NCI-H187 treated with DMSO at 0.1 percent for 48 hours (cell line): ENCODE data around the gene FBXL15.
A peak's percentile ranks its signal among the peaks of the same experiment; 100 is the strongest.

Experiments used
- DNase-seq: peaks from one replicate; lab custom pipeline; 2025; lab: John Stamatoyannopoulos, UW

FBXL15 gene

DNA sequence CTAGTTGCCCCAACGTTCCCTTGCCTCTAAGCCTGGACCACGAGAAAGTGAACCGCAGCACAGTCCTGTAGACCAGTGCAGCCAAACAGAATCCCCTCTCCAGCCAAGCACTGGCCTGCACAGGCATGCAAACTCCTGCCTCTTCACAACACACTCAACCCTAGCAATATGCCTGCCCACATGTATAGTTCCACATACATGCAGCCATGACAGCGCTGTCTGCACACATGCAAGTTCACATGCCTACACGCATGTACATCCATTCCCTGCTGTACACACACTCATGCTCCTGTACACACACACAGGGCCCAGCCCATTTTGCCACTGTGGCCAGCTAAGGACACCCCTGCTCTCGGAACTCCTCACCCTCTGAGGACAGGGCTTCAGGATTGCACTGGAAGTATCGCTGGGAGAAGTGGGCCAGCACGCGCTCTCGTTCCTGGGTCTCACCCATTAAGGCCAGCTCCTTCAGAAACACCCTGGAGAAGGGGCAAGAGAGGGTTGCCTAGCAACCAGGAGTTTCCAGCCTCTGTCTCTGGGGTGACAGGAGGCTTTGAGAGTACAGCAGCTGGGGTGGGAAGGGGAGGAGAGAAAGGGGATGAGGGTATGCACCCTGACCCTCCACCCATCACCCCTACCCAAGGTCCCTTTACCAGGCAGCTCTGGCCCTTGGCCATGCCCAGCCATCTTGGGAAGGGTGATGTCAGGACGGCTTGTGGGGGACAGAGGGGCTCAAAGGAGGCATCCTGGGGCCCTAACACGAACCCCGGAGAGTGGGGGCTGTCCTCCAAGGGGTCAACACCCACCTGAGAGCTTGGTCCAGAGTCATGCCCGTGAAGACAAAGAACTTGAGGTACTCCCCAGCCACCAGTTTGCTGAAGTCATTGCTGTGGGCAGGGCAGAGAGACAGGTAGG lies 9.0 kb upstream of the FBXL15 start:
- DNase-seq, result no peak

DNA sequence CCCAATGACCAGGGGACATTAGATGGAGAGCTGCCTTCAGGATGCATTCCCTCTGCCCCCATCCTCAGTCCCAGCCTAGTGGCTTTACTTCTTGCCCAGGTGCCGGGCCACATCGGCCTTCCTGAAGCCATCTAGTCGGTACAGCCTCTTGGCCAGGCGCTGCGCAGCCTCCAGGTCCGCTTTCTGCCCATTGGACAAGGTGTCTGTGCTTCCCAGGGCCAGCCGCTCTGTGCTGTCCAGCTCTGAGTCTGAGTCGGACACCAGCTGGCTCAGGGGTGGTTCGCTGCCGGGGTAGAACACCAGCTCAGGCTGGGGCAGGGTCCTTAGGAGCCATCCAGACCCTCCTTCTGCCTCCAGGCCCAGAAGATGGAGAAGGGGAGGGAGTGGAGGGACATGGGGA lies 8.3 kb upstream of the FBXL15 start:
- no peak for DNase-seq

DNA sequence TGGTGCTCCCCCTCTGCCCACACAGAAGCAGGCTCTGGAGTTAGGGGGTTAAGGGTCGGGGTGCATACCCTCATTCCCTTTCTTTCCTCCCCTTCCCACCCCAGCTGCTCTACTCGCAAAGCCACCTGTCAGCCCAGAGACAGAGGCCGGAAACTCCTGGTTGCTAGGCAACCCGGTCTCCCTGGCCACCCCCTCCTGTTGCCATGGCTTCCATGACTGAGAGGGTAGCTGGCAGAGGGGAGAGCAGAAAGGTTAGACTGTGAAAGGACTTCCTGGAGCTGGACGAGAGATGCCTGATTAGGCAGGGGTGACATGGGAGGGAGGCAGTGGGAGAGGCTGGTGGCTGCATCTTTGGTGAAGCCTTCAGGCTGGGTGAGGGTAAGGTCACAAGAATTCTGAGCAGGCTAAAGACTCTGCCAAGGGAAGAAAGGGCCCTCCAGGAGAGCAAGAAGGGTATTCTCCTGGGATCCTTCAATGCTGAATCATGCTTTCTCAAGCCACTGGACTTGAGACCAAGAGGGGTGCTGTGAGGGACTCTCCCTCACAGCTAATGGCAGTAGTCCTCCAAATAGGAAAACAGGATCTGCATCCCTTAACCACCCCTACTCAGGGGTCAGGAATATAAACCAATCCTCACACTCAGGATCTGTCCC lies 7.5 kb upstream of the FBXL15 start:
- DNase-seq, result peak; percentile 8

DNA sequence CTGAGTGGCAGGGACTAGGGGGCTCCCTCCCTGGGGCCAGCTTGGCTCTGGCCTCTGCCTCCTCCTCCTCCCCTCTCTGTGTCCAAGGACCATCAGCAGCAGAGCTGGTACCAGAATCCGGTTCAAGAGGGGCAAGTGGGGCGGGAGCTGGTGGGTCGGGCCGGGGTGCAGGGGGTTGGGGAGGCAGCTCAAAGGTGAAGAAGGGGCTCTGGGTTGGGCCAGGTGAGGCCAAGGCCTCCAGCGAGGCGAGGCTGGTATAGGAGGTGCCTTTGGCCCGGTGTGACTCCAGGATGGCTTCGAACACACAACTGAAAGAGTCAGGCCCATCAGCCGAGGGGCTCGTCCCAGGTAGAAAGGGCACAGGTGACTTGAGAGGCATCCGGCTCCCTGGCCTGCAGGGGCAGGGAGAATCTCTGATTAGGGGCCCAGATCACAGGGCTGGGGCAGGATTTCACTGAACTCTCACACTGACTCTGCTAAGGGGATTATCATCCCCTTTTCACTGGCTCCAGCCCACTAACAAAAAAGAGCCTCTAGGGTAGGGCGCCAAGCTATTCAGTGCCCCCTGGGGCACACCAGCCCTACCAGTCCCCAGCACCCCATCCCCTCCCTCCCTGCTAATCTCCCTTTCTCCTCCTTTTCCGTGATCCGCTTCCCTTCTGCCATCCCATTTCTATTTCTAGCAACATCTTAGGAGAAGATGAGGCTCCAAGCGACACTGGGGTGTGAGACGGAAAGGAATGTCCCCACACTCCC lies 6.7 kb upstream of the FBXL15 start:
- no peak for DNase-seq

DNA sequence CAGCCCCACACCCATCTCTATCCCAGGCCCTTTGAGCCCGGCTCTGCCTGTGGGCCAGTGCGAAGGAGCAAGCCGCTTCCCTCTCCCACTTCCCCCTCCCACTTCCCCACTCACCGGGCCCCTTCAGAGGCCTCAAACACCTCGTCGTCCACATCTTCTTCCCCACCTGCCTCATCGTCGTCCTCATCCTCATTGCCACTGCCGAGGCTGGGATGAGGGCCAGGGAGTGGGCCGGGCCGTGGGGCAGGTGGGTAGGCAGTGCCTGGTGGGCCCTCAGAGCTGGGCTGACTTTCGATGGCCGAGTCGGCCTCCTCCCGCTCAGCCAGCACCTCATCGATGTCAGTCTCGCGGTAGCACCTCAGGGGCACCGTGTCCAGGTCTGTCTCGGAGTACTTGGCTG lies 5.9 kb upstream of the FBXL15 start:
- DNase-seq, result no peak

DNA sequence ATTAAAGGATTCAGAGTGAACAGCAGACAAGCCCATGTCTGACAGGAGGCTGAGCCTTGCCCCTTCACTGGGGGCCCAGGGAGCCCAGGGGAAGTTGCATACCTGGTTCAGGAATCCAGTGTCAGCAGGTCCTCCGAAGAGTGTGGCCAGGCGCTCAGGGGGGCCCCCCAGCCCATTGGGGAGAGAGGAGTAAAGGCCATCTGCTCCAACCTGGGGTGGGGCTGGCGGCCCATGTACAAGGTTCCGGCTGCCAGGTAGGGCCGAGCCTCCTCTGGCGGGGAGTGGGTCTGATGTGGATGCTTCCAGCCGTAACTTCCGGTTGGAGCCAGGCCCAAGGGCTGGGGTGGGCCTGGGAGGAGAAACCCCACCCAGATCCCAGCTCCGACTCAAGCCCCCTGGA lies 4.4 kb upstream of the FBXL15 start:
- DNase-seq, result no peak

DNA sequence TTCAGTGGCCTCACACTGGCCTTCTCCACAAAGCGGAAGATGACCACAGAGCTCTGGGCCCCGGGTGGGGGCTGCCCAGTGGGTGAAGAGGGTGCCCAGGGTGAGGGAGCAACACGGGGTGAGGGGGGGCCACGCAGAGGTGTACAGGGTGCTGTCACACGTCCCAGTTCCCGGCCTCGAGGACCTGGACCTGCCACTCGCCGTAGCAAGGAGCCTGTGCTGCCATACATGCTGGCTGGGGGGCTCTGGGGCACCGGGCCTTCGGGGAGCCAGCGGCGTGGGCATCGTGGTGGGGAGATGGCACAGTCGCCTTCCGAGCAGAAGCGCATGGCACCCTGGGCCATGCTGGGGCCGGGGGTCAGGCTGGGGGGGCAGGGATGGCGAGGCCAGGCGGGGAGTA lies 3.9 kb upstream of the FBXL15 start:
- no peak for DNase-seq

DNA sequence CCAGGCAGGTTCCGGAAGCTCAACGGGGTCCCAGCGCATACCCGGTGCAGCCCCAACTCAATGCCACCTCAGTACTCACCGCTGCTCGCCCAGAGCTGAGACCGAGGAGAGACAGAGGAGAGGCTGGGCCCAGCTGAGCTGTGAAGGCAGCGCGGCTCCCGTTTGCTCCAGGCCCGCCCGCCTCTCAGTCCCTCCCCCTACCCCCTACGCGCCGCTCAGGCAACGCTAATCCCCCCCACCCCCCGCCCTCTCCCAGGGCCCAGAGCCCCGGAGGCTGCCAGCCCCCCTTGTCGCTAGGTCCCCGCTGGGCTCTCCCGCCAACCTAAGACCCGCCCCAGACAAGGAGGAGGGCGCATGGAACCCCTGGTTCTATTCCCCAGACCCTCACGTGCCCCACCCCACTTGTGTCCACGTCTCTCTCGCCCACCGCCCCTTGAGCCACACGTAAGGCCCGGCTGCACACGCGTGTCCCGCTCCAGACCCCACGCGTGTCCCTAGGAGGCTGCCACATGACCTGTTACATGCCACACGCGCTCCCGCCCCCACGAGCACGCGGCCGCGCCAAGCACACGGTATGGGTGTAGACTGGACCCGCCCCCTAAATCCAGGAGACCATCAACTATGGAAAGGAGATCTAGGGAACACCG lies 1.9 kb upstream of the FBXL15 start, which contains the start of gene PSD:
TSS of gene PSD (minus strand) at position 164 of the 647 bp plus-strand sequence. CDS start 1,747 bp downstream, outside the sequence.
- DNase-seq, result no peak

DNA sequence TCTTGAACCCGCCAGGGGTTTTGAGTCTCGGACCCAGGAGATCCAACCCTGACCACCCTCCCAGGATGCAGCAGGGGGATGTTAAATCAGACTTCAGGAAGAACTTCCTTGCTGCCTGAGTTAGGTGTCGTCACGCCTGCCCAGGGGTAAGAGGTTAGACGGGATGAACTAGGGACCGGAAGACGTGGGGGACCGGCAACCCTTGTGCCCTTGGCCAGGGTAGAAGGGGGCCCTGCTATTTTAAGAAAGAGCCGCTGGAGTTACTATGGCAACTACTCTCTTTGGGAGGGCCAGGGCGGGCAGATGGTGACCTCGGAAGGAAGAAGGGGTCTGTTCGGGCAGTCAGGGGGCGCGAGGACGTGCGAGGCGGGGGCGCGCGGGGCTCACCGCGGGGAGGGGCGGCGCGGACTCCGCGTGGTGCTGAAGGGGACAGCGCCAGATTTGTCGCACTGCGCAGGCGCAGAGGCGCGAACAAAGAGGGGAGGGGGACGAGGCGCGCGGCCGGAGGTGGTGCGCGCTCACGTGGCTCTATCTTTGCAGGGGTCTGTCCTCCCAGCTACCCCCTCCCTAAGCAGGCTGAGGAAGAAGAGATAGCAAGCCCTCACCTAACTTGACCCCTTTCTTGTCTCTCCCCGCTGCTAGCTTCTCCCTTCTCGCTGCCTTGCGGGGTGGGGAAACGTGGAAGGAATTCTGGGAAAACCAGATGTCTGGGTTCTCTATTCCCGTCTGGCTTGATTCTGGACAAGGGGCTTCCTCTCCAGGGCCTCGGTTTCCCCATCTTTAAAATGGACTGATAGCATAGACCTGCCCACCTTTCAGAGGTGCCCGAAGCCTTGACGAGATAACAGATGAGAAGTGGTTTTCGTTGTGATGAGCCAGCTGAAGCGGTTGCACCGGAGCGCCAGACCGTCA lies 1.1 kb upstream of the FBXL15 start:
- DNase-seq, result peak; percentile 9

DNA sequence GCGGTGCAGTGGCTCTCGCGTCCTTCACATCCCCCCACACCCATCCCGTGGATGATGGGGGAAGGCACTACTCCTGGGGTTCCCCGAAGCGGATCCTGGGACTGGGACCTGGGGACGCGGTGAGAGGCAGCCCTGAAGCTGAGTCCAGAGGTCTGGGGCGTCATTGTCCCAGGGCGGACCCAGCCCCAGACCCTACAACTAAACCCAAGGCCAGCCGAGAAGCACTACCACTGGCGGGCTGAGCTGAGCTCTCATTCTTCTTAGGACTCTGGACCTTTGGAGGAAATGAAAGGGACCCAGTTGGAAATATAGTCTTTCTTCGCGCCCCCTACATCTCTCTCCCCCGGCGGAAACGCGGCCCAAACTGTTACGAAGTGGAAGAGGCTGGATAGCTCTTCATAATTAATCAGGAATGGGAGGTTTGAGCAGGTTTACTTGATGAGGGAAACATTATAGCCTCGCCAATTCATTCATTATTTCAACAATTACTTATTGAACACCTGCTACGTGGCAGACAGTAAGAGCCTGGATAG lies 389 bp upstream of the FBXL15 start:
- no peak for DNase-seq

DNA sequence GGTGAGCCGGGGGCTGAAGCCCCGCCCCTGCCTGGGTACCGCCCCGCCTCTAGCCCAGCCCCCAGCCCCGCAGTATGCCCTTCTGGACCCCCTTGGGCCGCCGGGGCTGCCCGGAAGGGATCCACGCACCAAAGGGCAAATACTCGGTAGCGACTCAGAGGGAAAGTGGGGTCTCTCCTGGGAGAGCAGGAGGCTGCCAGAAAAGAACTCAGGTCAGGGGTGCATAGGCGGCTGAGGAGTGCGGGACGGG lies 796 bp downstream of the FBXL15 start:
- no peak for DNase-seq

DNA sequence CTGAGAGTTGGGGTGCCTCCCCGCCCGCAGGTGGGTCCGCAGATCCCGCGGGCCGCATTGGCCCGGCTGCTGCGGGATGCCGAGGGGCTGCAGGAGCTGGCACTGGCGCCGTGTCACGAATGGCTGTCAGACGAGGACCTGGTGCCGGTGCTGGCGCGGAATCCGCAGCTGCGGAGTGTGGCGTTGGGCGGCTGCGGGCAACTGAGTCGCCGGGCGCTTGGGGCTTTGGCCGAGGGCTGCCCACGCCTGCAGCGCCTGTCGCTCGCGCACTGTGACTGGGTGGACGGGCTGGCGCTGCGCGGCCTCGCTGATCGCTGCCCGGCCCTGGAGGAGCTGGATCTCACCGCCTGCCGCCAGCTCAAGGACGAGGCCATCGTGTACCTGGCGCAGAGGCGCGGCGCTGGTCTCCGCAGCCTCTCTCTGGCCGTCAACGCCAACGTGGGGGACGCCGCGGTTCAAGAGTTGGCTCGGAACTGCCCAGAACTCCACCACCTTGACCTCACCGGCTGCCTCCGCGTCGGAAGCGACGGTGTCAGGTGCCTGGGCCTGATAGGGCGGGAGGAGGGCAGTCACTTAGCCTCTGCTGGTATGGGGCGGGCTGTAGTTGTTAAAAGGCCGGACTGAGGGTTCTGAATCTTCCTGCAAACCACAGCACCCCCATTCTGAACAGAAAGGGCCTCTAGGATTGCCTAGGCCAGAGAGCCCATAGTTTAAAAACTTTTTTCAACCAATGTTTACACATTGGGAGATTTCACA lies 1.3 kb downstream of the FBXL15 start:
- no peak for DNase-seq

DNA sequence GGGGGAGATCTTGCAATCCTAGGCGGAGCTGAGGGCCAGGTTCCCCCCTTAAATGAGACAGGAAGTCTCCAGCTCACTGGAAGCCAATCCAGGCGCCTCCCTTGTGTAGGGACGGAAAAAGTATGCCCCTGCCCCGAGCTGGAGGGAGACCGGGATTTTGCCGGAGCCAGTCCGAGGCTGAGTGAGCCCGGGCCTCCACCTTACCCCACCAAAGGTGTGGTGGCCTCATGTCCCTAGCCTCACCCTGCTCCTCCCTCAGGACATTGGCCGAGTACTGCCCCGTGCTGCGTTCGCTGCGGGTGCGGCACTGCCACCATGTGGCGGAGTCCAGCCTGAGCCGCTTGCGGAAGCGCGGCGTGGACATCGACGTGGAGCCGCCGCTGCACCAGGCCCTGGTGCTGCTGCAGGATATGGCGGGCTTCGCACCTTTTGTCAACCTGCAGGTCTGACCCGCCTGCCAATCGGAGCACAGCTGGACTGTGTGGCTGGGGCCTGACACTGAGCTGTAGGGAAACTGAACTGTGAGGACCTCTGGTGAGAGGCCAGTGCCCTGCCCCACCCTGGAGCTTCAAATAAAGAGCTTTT lies 2.0 kb downstream of the FBXL15 start:
- DNase-seq, result no peak

DNA sequence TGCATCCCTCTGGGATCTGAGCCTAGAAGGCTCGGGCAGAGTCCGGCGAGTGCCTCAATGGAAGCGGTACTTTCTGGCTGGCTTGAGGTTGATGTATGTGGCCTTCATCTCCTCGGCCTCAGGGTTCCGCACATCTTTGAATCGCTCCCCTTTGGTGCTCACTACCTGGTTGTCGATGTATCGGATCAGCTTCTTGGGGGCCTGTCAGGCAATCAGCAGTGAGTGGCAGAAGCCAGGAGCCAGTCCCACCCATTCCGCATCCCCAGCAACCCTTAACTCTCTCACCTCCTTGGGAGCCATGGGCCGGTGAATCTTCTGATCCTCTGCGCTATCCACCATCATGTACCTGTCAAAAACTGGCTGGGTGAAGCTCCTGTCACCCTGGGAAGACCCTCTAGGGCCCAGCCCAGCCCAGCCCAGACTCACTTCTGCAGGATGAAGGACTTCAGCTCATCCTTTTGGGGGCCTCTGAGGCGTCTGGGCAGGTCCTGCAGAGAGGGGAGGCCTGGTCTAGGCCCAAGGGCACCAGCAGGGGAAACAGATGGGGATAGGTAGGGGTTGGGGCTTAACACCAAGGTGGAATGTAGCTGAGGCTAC lies 2.8 kb downstream of the FBXL15 start:
- DNase-seq, result no peak

DNA sequence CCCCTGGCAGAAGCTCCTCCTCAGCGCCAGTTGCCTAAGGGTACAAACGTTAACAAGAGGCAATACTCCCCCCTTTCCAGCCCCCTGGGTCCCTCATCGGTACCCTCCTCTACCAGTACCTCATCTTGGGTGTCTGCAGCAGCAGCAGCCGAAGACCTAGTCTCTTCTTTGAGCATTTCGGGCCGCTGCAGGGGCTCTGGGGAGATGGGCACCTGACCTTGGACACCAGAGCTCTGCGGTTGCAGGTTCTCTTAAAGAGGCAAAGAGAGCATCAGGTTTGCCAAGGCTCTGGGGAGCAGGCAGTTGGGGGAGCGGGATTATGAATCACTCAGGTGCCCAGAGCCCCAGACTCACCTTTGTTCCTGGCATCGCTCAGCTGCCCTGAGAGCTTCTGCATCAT lies 3.5 kb downstream of the FBXL15 start:
- DNase-seq, result no peak

DNA sequence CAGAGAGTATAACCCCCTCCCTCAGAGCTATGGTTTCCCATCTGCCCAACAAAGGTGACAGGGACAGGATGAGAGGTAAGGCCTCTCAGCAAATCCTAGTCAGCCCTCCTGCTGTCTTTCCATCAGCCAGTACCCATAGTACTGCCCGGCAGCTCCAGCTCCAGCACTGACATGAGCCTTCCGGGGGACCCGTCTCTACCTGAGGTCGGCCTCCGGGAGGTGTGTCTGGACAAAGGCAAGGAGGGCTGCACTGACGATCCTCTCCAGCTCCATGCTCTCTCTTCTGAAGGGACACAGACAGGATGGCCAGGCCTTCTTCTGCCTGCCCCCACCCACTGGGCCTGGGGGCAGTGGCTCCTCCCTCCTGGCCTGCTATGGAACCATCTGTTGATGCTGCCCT lies 4.3 kb downstream of the FBXL15 start:
- no peak for DNase-seq

DNA sequence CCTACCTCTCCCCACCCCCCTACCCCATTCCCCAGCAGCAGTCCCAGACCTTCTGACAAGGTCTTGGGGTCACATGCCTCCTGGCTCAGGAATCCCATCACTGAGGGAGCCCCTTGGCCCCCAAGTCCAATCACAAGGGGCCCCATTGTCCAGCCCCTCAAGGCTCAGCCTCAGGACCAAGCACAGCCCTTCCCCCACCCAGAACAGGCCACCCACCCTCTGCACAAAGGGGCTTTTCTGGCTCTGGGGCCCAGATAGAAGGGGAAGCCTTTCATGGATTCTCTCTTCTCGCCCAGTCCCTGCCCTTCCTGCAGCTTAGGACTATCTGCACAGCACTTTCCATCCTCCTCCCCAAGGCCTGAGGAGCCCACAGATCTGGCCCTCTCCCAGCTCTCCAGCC lies 4.8 kb downstream of the FBXL15 start:
- DNase-seq, result no peak

DNA sequence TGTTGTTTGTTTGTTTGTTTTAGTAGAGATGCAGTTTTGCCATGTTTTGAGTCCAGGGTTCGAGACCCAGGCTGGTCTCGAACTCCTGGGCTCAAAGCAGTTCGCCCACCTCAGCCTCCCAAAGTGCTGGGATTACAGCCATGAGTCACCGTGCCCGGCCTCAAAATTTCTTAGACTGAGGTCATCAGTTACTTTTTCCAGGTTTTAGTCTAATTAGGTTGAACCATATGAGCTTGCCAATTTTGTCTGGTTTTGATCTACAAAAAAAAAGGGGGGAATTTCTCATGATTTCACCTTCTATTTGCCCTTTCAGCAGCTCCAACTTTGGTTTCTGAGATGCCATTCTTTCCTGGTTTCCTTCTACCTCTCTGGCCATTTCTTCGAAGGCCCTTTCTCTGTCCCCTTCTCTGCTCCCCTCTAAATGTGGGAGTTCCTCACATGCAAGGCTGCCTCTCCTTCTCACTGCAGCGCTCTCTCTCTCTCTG lies 6.2 kb downstream of the FBXL15 start:
- no peak for DNase-seq

DNA sequence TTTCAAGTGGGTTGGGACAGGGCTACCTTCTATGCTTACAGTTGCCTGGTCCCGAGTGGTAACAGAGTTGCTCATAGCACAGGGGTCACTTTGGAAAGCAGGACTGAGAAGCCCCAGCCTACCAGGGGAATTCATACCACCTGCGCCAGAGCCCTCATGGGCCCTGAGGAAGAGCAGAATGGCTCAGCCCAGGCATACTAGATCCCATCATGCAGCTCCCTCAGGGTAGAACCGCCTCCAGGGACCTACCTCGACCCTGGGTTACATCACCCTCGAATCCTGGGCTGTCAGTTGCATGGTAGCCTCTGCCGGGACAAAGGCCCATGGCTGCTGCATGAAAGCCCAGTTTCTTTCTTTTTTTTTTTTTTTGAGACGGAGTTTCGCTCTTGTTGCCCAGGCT lies 8.8 kb downstream of the FBXL15 start:
- DNase-seq, result no peak
